ENCODE results near the gene SYNGR3.
"Not testable (repeated sequence)": the region's sequence is repeated elsewhere in the genome, so short reads cannot be mapped to it uniquely, and the experiment has no call there.

Gene SYNGR3

GRCh38 chr16:1958715-1959268, 31.0 kb upstream of the SYNGR3 start:
- no peak for DNase-seq (ENCODE audit: low read depth)
- peak overlapping the region; percentile 87 for H3K4me3 ChIP-seq (ENCODE audit: low read depth, low read length)

GRCh38 chr16:1959269-1960039, 30.3 kb upstream of the SYNGR3 start, which contains the start of gene NDUFB10:
NDUFB10 (plus strand) TSS chr16:1959538; CDS start chr16:1959625, 87 bp downstream.
- H3K4me3 ChIP-seq (ENCODE audit: low read depth, low read length): peak within 1 kb of the TSS; percentile 87
- DNase-seq (ENCODE audit: low read depth): peak; percentile 58

GRCh38 chr16:1960665-1961630, 28.8 kb upstream of the SYNGR3 start:
- peak overlapping the region; percentile 87 for H3K4me3 ChIP-seq (ENCODE audit: low read depth, low read length)
- DNase-seq (ENCODE audit: low read depth): no peak

- H3K4me3 ChIP-seq (ENCODE audit: low read depth, low read length): no peak overlapping the region
- DNase-seq (ENCODE audit: low read depth): no peak
Observed at GRCh38 chr16:1961651-1962067, 28.1 kb upstream of the SYNGR3 start.

- not testable (repeated sequence) for DNase-seq (ENCODE audit: low read depth)
- H3K4me3 ChIP-seq (ENCODE audit: low read depth, low read length): peak overlapping the region; percentile 68
Observed at GRCh38 chr16:1962161-1963153, 27.3 kb upstream of the SYNGR3 start.

GRCh38 chr16:1963806-1964505, 25.8 kb upstream of the SYNGR3 start:
- no peak for DNase-seq (ENCODE audit: low read depth)
- peak overlapping the region; percentile 68 for H3K4me3 ChIP-seq (ENCODE audit: low read depth, low read length)

- peak; percentile 95 for DNase-seq (ENCODE audit: low read depth)
- H3K4me3 ChIP-seq (ENCODE audit: low read depth, low read length): peak within 1 kb of the TSS; percentile 68
Observed at GRCh38 chr16:1964506-1965395, 25.0 kb upstream of the SYNGR3 start, which contains the start of gene RPS2. RPS2 (minus strand) TSS chr16:1964826; CDS start chr16:1964625, 201 bp downstream.

GRCh38 chr16:1965396-1966001, 24.3 kb upstream of the SYNGR3 start:
- H3K4me3 ChIP-seq (ENCODE audit: low read depth, low read length): peak overlapping the region; percentile 68
- no peak for DNase-seq (ENCODE audit: low read depth)

GRCh38 chr16:1966460-1966859, 23.3 kb upstream of the SYNGR3 start, which contains the start of gene RNF151:
RNF151 (plus strand) TSS chr16:1966856; CDS start chr16:1966882, 26 bp downstream.
- no peak for DNase-seq (ENCODE audit: low read depth)
- H3K4me3 ChIP-seq (ENCODE audit: low read depth, low read length): peak within 1 kb of the TSS; percentile 68

GRCh38 chr16:1968146-1968953, 21.4 kb upstream of the SYNGR3 start:
- H3K4me3 ChIP-seq (ENCODE audit: low read depth, low read length): no peak overlapping the region
- DNase-seq (ENCODE audit: low read depth): no peak

GRCh38 chr16:1971796-1972489, 17.8 kb upstream of the SYNGR3 start, which contains the start of gene TBL3:
TBL3 (plus strand) TSS chr16:1972053; CDS start chr16:1972165, 112 bp downstream.
- H3K4me3 ChIP-seq (ENCODE audit: low read depth, low read length): peak within 1 kb of the TSS; percentile 93

GRCh38 chr16:1972490-1972877, 17.3 kb upstream of the SYNGR3 start:
- H3K4me3 ChIP-seq (ENCODE audit: low read depth, low read length): peak overlapping the region; percentile 93
- no peak for DNase-seq (ENCODE audit: low read depth)

More at GRCh38 chr16:1971796-1972489, 17.8 kb upstream of the SYNGR3 start, which contains the start of gene TBL3:
- peak; percentile 82 for DNase-seq (ENCODE audit: low read depth)

- DNase-seq (ENCODE audit: low read depth): no peak
- no peak overlapping the region for H3K4me3 ChIP-seq (ENCODE audit: low read depth, low read length)
Observed at GRCh38 chr16:1973461-1974156, 16.2 kb upstream of the SYNGR3 start.

All from skeletal muscle cell (primary cell).